ENCODE data around the gene PTPRN2. TPM values are rescaled to one million over a fixed set of nuclear protein-coding genes. Genes with fewer than 3 reads are reported as not detected.

The PTPRN2 gene
- total and polyA plus RNA-seq, 8 donors: 4.9 to 136 (median 46.8) TPM

- Histone ChIP-seq H3K9me3 (peaks cover 0 to 28% (median 4%) of the 10 kb centered on the region in 4 donors), H3K27ac (no peak overlapping the region), H3K27me3 (no peaks in the 10 kb centered on the region), H3K36me3 (peaks cover 0 to 7% (median 3%) of the 10 kb centered on the region in 4 donors), H3K4me1 (no peaks in the 10 kb centered on the region), H3K4me3 (no peak overlapping the region)
- no peak for DNase-seq
- intact Hi-C loops (cut with DNase I; ENCODE audit: low total_unique reads): no loop called here
- TF ChIP-seq POLR2A (IDR thresholded peaks at IDR 0.05): no peak
- no peak for TF ChIP-seq POLR2AphosphoS5 (IDR thresholded peaks at IDR 0.05)
- no peak for TF ChIP-seq CTCF (IDR thresholded peaks at IDR 0.05)
- no peak for TF ChIP-seq EP300 (IDR thresholded peaks at IDR 0.05)
- WGBS, 5 donors: 83 to 92% (median 88%) methylated on average over 7 of the region's 7 CpGs
Measured at GRCh38 chr7:158187694-158187994, 400.0 kb downstream of the PTPRN2 start.

GRCh38 chr7:158186864-158187693 lies 400.5 kb downstream of the PTPRN2 start:
- 72 to 89% (median 81%) methylated on average over 13 of the region's 13 CpGs for WGBS, 5 donors
- peaks cover 0 to 7% (median 3%) of the 10 kb centered on the region in 4 donors for H3K36me3 ChIP-seq
- H3K27me3 ChIP-seq: no peaks in the 10 kb centered on the region
- H3K4me3 ChIP-seq: no peak overlapping the region
- no peak for TF ChIP-seq EP300 (IDR thresholded peaks at IDR 0.05)
- no peak for TF ChIP-seq POLR2AphosphoS5 (IDR thresholded peaks at IDR 0.05)
- no peak for TF ChIP-seq CTCF (IDR thresholded peaks at IDR 0.05)
- TF ChIP-seq POLR2A (IDR thresholded peaks at IDR 0.05): no peak
- H3K27ac ChIP-seq: no peak overlapping the region
- intact Hi-C loops (cut with DNase I; ENCODE audit: low total_unique reads): no loop called here
- H3K4me1 ChIP-seq: no peaks in the 10 kb centered on the region
- peaks cover 0 to 25% (median 4%) of the 10 kb centered on the region in 4 donors for H3K9me3 ChIP-seq
- DNase-seq: no peak

GRCh38 chr7:158186406-158186805 lies 401.2 kb downstream of the PTPRN2 start:
- peaks cover 0 to 20% (median 4%) of the 10 kb centered on the region in 4 donors for H3K9me3 ChIP-seq
- WGBS, 5 donors: 90 to 98% (median 98%) methylated on average over 11 to 12 of the region's 12 CpGs
- H3K27me3 ChIP-seq: no peaks in the 10 kb centered on the region
- no peak for DNase-seq
- no peaks in the 10 kb centered on the region for H3K4me1 ChIP-seq
- intact Hi-C loops (cut with DNase I; ENCODE audit: low total_unique reads): no loop called here
- peaks cover 0 to 7% (median 0%) of the 10 kb centered on the region in 4 donors for H3K36me3 ChIP-seq
- no peak overlapping the region for H3K4me3 ChIP-seq
- TF ChIP-seq POLR2A (IDR thresholded peaks at IDR 0.05): no peak
- no peak for TF ChIP-seq CTCF (IDR thresholded peaks at IDR 0.05)
- TF ChIP-seq EP300 (IDR thresholded peaks at IDR 0.05): no peak
- TF ChIP-seq POLR2AphosphoS5 (IDR thresholded peaks at IDR 0.05): no peak
- H3K27ac ChIP-seq: no peak overlapping the region

GRCh38 chr7:158185653-158186052 lies 402.0 kb downstream of the PTPRN2 start:
- TF ChIP-seq EP300 (IDR thresholded peaks at IDR 0.05): no peak
- H3K9me3 ChIP-seq: peaks cover 0 to 13% (median 4%) of the 10 kb centered on the region in 4 donors
- no peaks in the 10 kb centered on the region for H3K27me3 ChIP-seq
- no peak overlapping the region for H3K4me3 ChIP-seq
- peaks cover 0 to 3% (median 0%) of the 10 kb centered on the region in 4 donors for H3K36me3 ChIP-seq
- no peak for DNase-seq
- WGBS, 5 donors: 89 to 95% (median 95%) methylated on average over 8 of the region's 8 CpGs
- H3K27ac ChIP-seq: no peak overlapping the region
- intact Hi-C loops (cut with DNase I; ENCODE audit: low total_unique reads): no loop called here
- H3K4me1 ChIP-seq: no peaks in the 10 kb centered on the region

GRCh38 chr7:158183431-158183830 lies 404.2 kb downstream of the PTPRN2 start:
- TF ChIP-seq EP300 (IDR thresholded peaks at IDR 0.05): no peak
- no peak for TF ChIP-seq POLR2A (IDR thresholded peaks at IDR 0.05)
- TF ChIP-seq CTCF (IDR thresholded peaks at IDR 0.05): no peak
- TF ChIP-seq POLR2AphosphoS5 (IDR thresholded peaks at IDR 0.05): no peak
- intact Hi-C loops (cut with DNase I; ENCODE audit: low total_unique reads): no loop called here
- Histone ChIP-seq H3K4me1 (no peaks in the 10 kb centered on the region), H3K4me3 (no peak overlapping the region), H3K36me3 (no peaks in the 10 kb centered on the region), H3K27me3 (no peaks in the 10 kb centered on the region), H3K27ac (no peak overlapping the region), H3K9me3 (peaks cover 0 to 14% (median 5%) of the 10 kb centered on the region in 4 donors)
- DNase-seq: no peak
- 63 to 83% (median 79%) methylated on average over 2 to 3 of the region's 3 CpGs for WGBS, 5 donors
